HCT116 (cell line): ENCODE results near the gene ACER3.

ENCODE experiments used
- CTCF ChIP-seq, 3 experiments: fragments of 200-600 bp in 1 of 3; sonication (generic) in 1 of 3; IDR thresholded peaks in 2 of 3; conservative IDR thresholded peaks in 1 of 3; 2 replicates each; pipeline ENCODE4 v1.5.1; 2012 to 2017; ENCODE audit warnings: low read depth in 2 of 3, low read length in 2 of 3, antibody characterized with exemption in 1 of 3, borderline replicate concordance in 1 of 3, control low read depth in 1 of 3, mild to moderate bottlenecking in 1 of 3, mixed read lengths in 1 of 3, mixed run types in 1 of 3, moderate library complexity in 1 of 3; ENCODE audit not compliant: insufficient read depth in 1 of 3
- JUND ChIP-seq: IDR thresholded peaks from 2 replicates; pipeline ENCODE4 v1.6.1; 2012

- TF ChIP-seq JUND, result no peak
- TF ChIP-seq CTCF (IDR thresholded peaks at IDR 0.05 in 2 of 3, conservative IDR thresholded peaks at IDR 0.05 in 1 of 3; ENCODE audit: borderline replicate concordance in 1 of 3, insufficient read depth in 1 of 3, low read depth in 2 of 3, low read length in 2 of 3), result no peak
Measured at GRCh38 chr11:76902121-76903014, 41.6 kb downstream of the ACER3 start.
